Measurements from ENCODE around the gene TSN. TPM values are rescaled to one million over a fixed set of nuclear protein-coding genes. Genes with fewer than 3 reads are reported as not detected.

The TSN gene
- total and polyA plus RNA-seq, 9 of the 15 experiments (the other 6 are each of a cell fraction or from before 2014, with no cell fraction given): 63.2 to 152 (median 95.2) TPM

DNA sequence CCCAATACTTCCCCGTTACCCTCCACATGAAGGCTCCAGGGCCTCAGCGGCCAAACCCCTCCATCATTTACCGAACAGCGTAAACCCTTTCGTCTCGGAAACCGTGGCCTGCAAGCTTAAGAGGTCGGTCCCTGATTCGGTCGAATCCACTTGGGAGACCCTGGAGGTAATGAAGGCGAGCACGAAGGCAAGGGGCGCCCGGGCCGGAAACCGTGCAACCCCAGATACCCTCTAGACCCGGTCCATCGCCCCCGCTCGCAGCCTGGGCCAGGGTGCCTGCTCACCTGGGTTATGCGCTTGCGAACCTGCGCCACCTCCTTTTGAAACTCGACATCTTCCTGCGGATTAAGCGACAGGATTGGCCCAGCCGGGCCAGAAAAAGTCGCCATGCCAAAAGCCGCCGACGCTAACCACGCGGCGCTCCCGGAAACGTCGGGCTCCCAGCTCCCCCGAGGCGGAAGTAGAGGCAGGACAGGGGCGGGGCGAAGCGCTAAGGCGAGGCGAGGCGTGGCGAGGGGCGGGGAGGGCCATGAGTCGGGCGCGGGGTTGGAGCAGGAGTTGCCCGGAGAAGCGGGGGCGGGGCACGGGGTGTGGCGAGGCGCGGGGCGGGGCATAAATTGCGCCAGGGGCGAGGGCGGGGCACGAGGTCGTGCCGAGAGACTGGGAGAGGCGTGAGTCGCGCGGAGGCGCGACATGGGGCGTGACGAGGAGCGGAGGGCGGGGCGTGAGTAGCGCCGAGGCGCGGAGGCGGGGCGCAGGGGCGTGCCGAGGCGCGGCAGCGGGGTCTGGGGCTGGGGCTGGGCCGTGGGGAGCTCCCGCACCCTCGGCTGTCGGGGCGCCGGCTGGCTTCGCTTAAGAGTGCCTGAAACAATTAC is 18.8 kb upstream of the TSN start, which contains the start of gene NIFK:
TSS of gene NIFK (minus strand) at position 414 of the 875 bp plus-strand sequence. CDS start at position 389, 25 bp downstream.
- Histone ChIP-seq H4K20me1 (replicated peaks; ENCODE audit: control insufficient read depth, insufficient read depth, low read length) (no peaks in the 10 kb centered on the region), H3K27me3 (ENCODE audit: control insufficient read depth in 2 of 2, insufficient read depth in 2 of 2, low read length in 2 of 2) (no peaks in the 10 kb centered on the region), H3K9me3 (replicated peaks; ENCODE audit: control insufficient read depth, insufficient read depth, low read depth, low read length) (no peaks in the 10 kb centered on the region), H3K4me1 (replicated peaks in 1 of 2; ENCODE audit: control insufficient read depth in 2 of 2, insufficient read depth in 2 of 2, low read length in 2 of 2) (peaks cover 6 to 20% of the 10 kb centered on the region in 2 experiments; a peak in 4 of 5 replicates), H3K4me2 (ENCODE audit: insufficient read depth, low read length) (peak within 1 kb of the TSS; percentile 89), H3K4me3 (peak within 1 kb of the TSS; percentile 92), H3K27ac (ENCODE audit: extremely low read depth, low read depth, low read length) (peak within 1 kb of the TSS; percentile 81), H3K79me2 (ENCODE audit: control insufficient read depth, insufficient read depth, low read length) (peaks cover 43% of the 10 kb centered on the region), H3K9me1 (ENCODE audit: control insufficient read depth, insufficient read depth, low read length) (no peaks in the 10 kb centered on the region), H3K9ac (ENCODE audit: insufficient read depth in 1 of 2, low read depth in 2 of 2, low read length in 2 of 2) (peak within 1 kb of the TSS; percentile 96 to 97), H3K36me3 (ENCODE audit: control insufficient read depth, insufficient read depth, low read length) (peaks cover 37% of the 10 kb centered on the region), H2AFZ (ENCODE audit: low read depth, low read length) (peak within 1 kb of the TSS; percentile 90)
- intact Hi-C loops (cut with micrococcal nuclease) (loop anchor here (1.0 to 5.0 kb wide), 2 partner anchors 140 to 204 kb away; partner anchors contain the start of gene RNU4ATAC), in situ Hi-C loops (cut with MboI) (no loop called here)
- FAIRE-seq (peak; percentile 68), ATAC-seq (peak; percentile 97), DNase-seq (ENCODE audit: extremely low read depth in 1 of 4, low spot score in 3 of 4) (peak; percentile 97 to 98 (median 98))
- BruUV-seq (replicated peaks): no TSS peak
- POLR2A ChIA-PET: interaction anchor here (0.5 to 1.7 kb wide), 6 partner anchors 86 to 380 kb away, joined by 3 to 14 read pairs (median 3); partner anchors contain the start of gene RNU4ATAC
- CTCF ChIA-PET (ENCODE audit: low intra/inter-chr PET ratio): no interaction called here
- under 1% methylated on average over 48 of the region's 93 CpGs for WGBS (ENCODE audit: insufficient coverage, low coverage, missing lambda C conversion rate)
- TF ChIP-seq MTA1 (IDR thresholded peaks at IDR 0.05; ENCODE audit: borderline replicate concordance): 0 out of 2 replicates have a peak, but pooled peaks have one; percentile 35
- TF ChIP-seq, protein P1, sequence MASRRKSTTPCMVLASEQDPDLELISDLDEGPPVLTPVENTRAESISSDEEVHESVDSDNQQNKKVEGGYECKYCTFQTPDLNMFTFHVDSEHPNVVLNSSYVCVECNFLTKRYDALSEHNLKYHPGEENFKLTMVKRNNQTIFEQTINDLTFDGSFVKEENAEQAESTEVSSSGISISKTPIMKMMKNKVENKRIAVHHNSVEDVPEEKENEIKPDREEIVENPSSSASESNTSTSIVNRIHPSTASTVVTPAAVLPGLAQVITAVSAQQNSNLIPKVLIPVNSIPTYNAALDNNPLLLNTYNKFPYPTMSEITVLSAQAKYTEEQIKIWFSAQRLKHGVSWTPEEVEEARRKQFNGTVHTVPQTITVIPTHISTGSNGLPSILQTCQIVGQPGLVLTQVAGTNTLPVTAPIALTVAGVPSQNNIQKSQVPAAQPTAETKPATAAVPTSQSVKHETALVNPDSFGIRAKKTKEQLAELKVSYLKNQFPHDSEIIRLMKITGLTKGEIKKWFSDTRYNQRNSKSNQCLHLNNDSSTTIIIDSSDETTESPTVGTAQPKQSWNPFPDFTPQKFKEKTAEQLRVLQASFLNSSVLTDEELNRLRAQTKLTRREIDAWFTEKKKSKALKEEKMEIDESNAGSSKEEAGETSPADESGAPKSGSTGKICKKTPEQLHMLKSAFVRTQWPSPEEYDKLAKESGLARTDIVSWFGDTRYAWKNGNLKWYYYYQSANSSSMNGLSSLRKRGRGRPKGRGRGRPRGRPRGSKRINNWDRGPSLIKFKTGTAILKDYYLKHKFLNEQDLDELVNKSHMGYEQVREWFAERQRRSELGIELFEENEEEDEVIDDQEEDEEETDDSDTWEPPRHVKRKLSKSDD (conservative IDR thresholded peaks at IDR 0.05; ENCODE audit: low read length): no peak
- TF ChIP-seq CCAR2 (IDR thresholded peaks at IDR 0.05; ENCODE audit: low read depth, low read length): no peak
- TF ChIP-seq RBBP5 (IDR thresholded peaks at IDR 0.05; ENCODE audit: borderline replicate concordance, insufficient read depth, low read length, poor library complexity, severe bottlenecking): peak; percentile 78
- TF ChIP-seq HSF4 (CRISPR knock-in tag; IDR thresholded peaks at IDR 0.05; ENCODE audit: borderline replicate concordance): no peak
- TF ChIP-seq, protein P2, sequence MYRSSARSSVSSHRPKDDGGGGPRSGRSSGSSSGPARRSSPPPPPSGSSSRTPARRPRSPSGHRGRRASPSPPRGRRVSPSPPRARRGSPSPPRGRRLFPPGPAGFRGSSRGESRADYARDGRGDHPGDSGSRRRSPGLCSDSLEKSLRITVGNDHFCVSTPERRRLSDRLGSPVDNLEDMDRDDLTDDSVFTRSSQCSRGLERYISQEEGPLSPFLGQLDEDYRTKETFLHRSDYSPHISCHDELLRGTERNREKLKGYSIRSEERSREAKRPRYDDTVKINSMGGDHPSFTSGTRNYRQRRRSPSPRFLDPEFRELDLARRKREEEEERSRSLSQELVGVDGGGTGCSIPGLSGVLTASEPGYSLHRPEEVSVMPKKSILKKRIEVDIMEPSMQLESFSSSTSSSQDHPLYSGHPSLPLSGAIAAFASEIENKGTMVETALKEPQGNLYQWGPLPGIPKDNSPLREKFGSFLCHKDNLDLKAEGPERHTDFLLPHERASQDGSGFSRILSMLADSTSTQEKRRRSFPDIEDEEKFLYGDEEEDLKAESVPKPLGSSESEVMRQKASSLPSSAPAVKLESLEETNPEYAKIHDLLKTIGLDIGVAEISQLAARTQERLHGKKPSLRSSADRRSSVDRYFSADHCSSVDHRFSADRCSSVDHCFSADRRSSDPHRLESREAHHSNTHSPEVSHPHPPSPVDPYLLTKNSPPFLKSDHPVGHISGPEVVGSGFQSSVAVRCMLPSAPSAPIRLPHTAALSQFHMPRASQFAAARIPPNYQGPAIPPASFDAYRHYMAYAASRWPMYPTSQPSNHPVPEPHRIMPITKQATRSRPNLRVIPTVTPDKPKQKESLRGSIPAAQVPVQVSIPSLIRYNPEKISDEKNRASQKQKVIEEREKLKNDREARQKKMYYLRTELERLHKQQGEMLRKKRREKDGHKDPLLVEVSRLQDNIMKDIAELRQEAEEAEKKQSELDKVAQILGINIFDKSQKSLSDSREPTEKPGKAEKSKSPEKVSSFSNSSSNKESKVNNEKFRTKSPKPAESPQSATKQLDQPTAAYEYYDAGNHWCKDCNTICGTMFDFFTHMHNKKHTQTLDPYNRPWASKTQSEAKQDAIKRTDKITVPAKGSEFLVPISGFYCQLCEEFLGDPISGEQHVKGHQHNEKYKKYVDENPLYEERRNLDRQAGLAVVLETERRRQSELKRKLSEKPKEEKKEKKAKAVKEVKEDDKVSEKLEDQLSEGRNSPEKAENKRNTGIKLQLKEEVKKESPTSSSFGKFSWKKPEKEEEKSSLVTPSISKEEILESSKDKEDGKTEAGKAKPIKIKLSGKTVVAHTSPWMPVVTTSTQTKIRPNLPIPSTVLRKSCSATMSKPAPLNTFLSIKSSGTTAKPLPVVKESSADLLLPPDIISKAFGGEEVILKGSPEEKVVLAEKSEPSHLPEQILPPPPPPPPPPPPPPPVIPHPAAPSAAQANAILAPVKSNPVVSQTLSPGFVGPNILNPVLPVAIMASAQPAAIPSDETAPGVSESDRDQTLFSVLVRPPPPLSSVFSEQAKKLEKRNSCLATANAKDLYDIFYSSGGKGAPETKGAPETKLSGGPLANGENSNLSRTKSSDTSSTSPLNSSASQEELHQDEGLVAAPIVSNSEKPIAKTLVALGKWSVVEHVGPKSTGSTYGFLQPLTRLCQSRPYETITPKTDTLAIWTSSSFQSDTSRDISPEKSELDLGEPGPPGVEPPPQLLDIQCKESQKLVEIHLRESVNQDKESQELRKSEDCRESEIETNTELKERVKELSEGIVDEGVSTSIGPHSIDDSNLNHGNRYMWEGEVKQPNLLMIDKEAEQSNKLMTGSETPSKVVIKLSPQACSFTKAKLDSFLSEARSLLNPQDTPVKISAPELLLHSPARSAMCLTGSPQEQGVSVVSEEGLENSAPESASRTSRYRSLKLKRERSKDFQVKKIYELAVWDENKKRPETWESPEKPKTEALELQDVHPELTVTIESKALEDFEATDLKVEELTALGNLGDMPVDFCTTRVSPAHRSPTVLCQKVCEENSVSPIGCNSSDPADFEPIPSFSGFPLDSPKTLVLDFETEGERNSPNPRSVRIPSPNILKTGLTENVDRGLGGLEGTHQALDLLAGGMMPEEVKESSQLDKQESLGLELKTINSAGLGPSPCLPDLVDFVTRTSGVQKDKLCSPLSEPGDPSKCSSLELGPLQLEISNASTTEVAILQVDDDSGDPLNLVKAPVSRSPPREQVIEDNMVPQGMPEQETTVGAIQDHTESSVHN (IDR thresholded peaks at IDR 0.05; ENCODE audit: borderline replicate concordance in 1 of 2, low read depth in 1 of 2): no peak
- peak; percentile 28; the same call in 1 of the 2 replicates for TF ChIP-seq ZKSCAN1 (IDR thresholded peaks at IDR 0.05; ENCODE audit: low read depth, low read length)
- TF ChIP-seq HNRNPLL (IDR thresholded peaks at IDR 0.05; ENCODE audit: low read depth, low read length, poor library complexity, severe bottlenecking): peak; percentile 63
- no peak for TF ChIP-seq LARP7 (IDR thresholded peaks at IDR 0.05)
